ENCODE results near the gene FAM163B.
A peak's percentile ranks its signal among the peaks of the same experiment; 100 is the strongest.

The FAM163B gene

GRCh38 chr9:133613432-133613831 lies 4.2 kb upstream of the FAM163B start:
- Histone ChIP-seq H3K27me3 (no peaks in the 10 kb centered on the region), H3K36me3 (no peaks in the 10 kb centered on the region), H3K9me3 (no peaks in the 10 kb centered on the region), H3K4me1 (peaks cover 26% of the 10 kb centered on the region), H3K4me3 (ENCODE audit: low read depth, low read length) (no peak overlapping the region)
- DNase-seq, result no peak
- no peak for TF ChIP-seq CTCF (IDR thresholded peaks at IDR 0.05; ENCODE audit: low read depth, low read length)

- no peaks in the 10 kb centered on the region for H3K27me3 ChIP-seq
- no peaks in the 10 kb centered on the region for H3K9me3 ChIP-seq
- TF ChIP-seq CTCF (IDR thresholded peaks at IDR 0.05; ENCODE audit: low read depth, low read length), result no peak
- H3K4me3 ChIP-seq (ENCODE audit: low read depth, low read length), result no peak overlapping the region
- H3K4me1 ChIP-seq, result peaks cover 30% of the 10 kb centered on the region
- peaks cover 6% of the 10 kb centered on the region for H3K36me3 ChIP-seq
- no peak for DNase-seq
Measured at GRCh38 chr9:133612816-133613215, 3.6 kb upstream of the FAM163B start.

GRCh38 chr9:133612051-133612450 lies 2.9 kb upstream of the FAM163B start:
- H3K36me3 ChIP-seq, result peaks cover 14% of the 10 kb centered on the region
- H3K27me3 ChIP-seq, result no peaks in the 10 kb centered on the region

GRCh38 chr9:133610845-133611244 lies 1.7 kb upstream of the FAM163B start:
- Histone ChIP-seq H3K4me3 (ENCODE audit: low read depth, low read length) (no peak overlapping the region; the same call in 1 of the 2 replicates), H3K27me3 (no peaks in the 10 kb centered on the region), H3K4me1 (peaks cover 48% of the 10 kb centered on the region), H3K9me3 (no peaks in the 10 kb centered on the region), H3K36me3 (peaks cover 22% of the 10 kb centered on the region)
- no peak for TF ChIP-seq CTCF (IDR thresholded peaks at IDR 0.05; ENCODE audit: low read depth, low read length)
- DNase-seq, result no peak

More at GRCh38 chr9:133612051-133612450, 2.9 kb upstream of the FAM163B start:
- Histone ChIP-seq H3K4me1 (peaks cover 36% of the 10 kb centered on the region), H3K4me3 (ENCODE audit: low read depth, low read length) (no peak overlapping the region), H3K9me3 (no peaks in the 10 kb centered on the region)
- DNase-seq, result no peak
- no peak for TF ChIP-seq CTCF (IDR thresholded peaks at IDR 0.05; ENCODE audit: low read depth, low read length)

GRCh38 chr9:133608889-133609288 lies 300 bp downstream of the FAM163B start:
- no peaks in the 10 kb centered on the region for H3K27me3 ChIP-seq
- peaks cover 56% of the 10 kb centered on the region for H3K4me1 ChIP-seq
- peak overlapping the region; percentile 71 for H3K4me3 ChIP-seq (ENCODE audit: low read depth, low read length)
- DNase-seq, result no peak
- no peaks in the 10 kb centered on the region for H3K9me3 ChIP-seq
- no peak for TF ChIP-seq CTCF (IDR thresholded peaks at IDR 0.05; ENCODE audit: low read depth, low read length)
- H3K36me3 ChIP-seq, result peaks cover 35% of the 10 kb centered on the region

GRCh38 chr9:133608382-133608781 lies 807 bp downstream of the FAM163B start:
- Histone ChIP-seq H3K4me1 (peaks cover 59% of the 10 kb centered on the region), H3K27me3 (no peaks in the 10 kb centered on the region), H3K36me3 (peaks cover 35% of the 10 kb centered on the region), H3K9me3 (no peaks in the 10 kb centered on the region), H3K4me3 (ENCODE audit: low read depth, low read length) (peak overlapping the region; percentile 71)
- no peak for DNase-seq
- no peak for TF ChIP-seq CTCF (IDR thresholded peaks at IDR 0.05; ENCODE audit: low read depth, low read length)
